ENCODE results near the gene HS6ST3. TPM values are rescaled to one million over a fixed set of nuclear protein-coding genes. Genes with fewer than 3 reads are reported as not detected.

HS6ST3 gene
- total and polyA plus RNA-seq, 10 donors: 0.03 TPM; not detected in 9

DNA sequence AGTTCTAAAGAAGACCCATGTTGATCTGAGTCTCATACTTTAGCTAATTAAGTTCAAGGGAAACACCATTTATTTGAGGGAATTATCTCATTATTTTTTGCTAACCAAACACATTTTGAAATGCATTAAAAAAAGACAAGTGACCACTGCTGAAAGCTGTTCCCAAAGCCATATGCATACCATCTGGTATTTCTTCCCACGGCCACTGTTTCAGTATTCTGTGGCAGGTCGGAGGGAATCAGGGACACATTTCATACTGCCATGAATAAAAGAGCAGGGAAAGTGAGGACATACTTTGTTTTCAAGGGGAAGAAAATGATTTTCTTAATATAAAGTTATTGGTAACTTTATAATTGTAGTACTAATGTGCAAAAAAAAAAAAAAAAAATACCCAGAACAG, 401.2 kb downstream of the HS6ST3 start:
- Histone ChIP-seq H3K9me3 (peaks cover 0 to 23% (median 4%) of the 10 kb centered on the region in 8 donors), H3K27ac (no peak overlapping the region), H3K4me1 (no peaks in the 10 kb centered on the region), H3K4me3 (no peak overlapping the region), H3K27me3 (replicated peaks in 1 of 7) (no peaks in the 10 kb centered on the region), H3K36me3 (no peaks in the 10 kb centered on the region)
- WGBS, 5 donors: 82 to 91% (median 86%) methylated on average over 2 of the region's 2 CpGs
- intact Hi-C loops (cut with DNase I; ENCODE audit: low total_unique reads): no loop called here
- no peak for DNase-seq
- TF ChIP-seq POLR2AphosphoS5 (IDR thresholded peaks at IDR 0.05): no peak
- TF ChIP-seq POLR2A (IDR thresholded peaks at IDR 0.05): no peak
- TF ChIP-seq, protein P1, sequence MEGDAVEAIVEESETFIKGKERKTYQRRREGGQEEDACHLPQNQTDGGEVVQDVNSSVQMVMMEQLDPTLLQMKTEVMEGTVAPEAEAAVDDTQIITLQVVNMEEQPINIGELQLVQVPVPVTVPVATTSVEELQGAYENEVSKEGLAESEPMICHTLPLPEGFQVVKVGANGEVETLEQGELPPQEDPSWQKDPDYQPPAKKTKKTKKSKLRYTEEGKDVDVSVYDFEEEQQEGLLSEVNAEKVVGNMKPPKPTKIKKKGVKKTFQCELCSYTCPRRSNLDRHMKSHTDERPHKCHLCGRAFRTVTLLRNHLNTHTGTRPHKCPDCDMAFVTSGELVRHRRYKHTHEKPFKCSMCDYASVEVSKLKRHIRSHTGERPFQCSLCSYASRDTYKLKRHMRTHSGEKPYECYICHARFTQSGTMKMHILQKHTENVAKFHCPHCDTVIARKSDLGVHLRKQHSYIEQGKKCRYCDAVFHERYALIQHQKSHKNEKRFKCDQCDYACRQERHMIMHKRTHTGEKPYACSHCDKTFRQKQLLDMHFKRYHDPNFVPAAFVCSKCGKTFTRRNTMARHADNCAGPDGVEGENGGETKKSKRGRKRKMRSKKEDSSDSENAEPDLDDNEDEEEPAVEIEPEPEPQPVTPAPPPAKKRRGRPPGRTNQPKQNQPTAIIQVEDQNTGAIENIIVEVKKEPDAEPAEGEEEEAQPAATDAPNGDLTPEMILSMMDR (IDR thresholded peaks at IDR 0.05 in 8 of 11, conservative IDR thresholded peaks at IDR 0.05 in 3 of 11): no peak

DNA sequence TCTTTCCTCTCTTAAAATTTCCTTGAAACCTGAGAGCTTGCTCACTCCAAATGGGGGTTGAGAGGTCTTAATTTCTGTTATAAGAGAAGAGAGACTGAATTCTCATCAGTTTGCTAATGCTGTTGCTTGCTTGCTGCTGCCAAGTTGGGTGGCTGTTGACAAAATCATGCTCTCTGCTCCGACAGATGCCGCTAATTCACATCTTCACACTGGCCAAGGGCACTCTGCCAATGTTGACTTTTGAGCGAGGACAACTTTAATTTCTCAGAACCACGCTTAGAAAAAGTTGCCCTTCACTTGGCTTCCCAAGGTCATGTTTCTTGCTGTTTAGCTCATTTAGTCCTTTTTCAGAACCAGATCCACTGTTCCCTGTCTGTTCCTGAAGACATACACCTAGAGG, 402.9 kb downstream of the HS6ST3 start:
- no peaks in the 10 kb centered on the region for H3K4me1 ChIP-seq
- WGBS, 5 donors: 65 to 77% (median 70%) methylated on average over 4 of the region's 4 CpGs
- H3K4me3 ChIP-seq: no peak overlapping the region
- H3K27me3 ChIP-seq (replicated peaks in 1 of 7): no peaks in the 10 kb centered on the region
- TF ChIP-seq POLR2A (IDR thresholded peaks at IDR 0.05) (no peak), POLR2AphosphoS5 (IDR thresholded peaks at IDR 0.05) (no peak)
- TF ChIP-seq, protein P1 (IDR thresholded peaks at IDR 0.05 in 8 of 11, conservative IDR thresholded peaks at IDR 0.05 in 3 of 11): no peak
- intact Hi-C loops (cut with DNase I; ENCODE audit: low total_unique reads): no loop called here
- H3K27ac ChIP-seq: no peak overlapping the region
- peaks cover 0 to 17% (median 3%) of the 10 kb centered on the region in 8 donors for H3K9me3 ChIP-seq
- no peak for DNase-seq
- H3K36me3 ChIP-seq: no peaks in the 10 kb centered on the region

DNA sequence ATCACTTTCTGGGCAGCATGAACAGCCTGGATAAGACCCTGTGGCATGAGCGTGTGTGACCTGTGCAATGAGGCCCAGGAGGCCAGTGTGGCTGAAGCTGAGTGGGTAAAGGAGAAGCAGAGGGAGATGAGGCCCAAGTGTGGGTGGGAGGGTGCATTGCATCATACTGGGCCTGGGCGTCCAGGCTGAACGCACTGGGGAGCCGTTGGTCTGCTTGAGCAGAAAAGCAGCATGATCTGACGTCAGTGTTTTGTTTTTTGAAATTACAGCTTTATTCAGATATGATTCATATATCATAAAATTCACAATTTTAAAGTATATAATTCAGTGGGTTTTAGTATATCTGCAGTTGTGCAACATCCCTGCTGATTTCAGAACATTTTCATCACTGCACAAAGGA, 409.7 kb downstream of the HS6ST3 start:
- WGBS, 5 donors: 78 to 87% (median 86%) methylated on average over 5 of the region's 5 CpGs
- Histone ChIP-seq H3K9me3 (peaks cover 0 to 13% (median 1%) of the 10 kb centered on the region in 8 donors), H3K4me3 (no peak overlapping the region), H3K27me3 (replicated peaks in 1 of 7) (no peaks in the 10 kb centered on the region), H3K27ac (no peak overlapping the region), H3K36me3 (no peaks in the 10 kb centered on the region), H3K4me1 (no peaks in the 10 kb centered on the region)
- TF ChIP-seq POLR2AphosphoS5 (IDR thresholded peaks at IDR 0.05): no peak
- TF ChIP-seq POLR2A (IDR thresholded peaks at IDR 0.05): no peak
- TF ChIP-seq, protein P1 (IDR thresholded peaks at IDR 0.05 in 8 of 11, conservative IDR thresholded peaks at IDR 0.05 in 3 of 11): no peak
- intact Hi-C loops (cut with DNase I; ENCODE audit: low total_unique reads): no loop called here
- no peak for DNase-seq

DNA sequence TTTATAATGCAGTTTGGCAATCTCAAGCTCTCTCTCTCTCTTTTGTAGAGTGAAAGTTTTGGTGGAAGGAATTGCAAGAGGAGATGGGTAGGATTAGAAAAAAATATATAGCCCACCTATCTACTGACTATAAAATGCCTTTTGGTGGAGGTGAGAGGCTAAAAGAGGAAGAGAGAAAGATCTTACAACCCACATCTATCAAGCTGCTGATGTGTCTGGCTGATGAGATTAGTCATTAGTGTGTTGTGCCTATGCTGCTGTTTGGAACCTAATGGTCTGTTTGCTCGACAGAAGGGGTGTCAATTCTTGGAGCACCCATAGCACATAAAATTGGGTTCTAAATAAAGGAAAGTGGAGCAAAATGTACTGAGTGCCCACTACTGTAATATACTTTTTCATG, 411.0 kb downstream of the HS6ST3 start:
- intact Hi-C loops (cut with DNase I; ENCODE audit: low total_unique reads): no loop called here

More for the DNA sequence above, 411.0 kb downstream of the HS6ST3 start:
- DNase-seq: no peak
- Histone ChIP-seq H3K4me1 (no peaks in the 10 kb centered on the region), H3K9me3 (peaks cover 0 to 8% (median 0%) of the 10 kb centered on the region in 8 donors), H3K4me3 (no peak overlapping the region), H3K27me3 (replicated peaks in 1 of 7) (no peaks in the 10 kb centered on the region), H3K27ac (no peak overlapping the region), H3K36me3 (no peaks in the 10 kb centered on the region)
- TF ChIP-seq, protein P1 (IDR thresholded peaks at IDR 0.05 in 8 of 11, conservative IDR thresholded peaks at IDR 0.05 in 3 of 11): no peak
- TF ChIP-seq POLR2A (IDR thresholded peaks at IDR 0.05) (no peak), POLR2AphosphoS5 (IDR thresholded peaks at IDR 0.05) (no peak)
- 44 to 58% (median 49%) methylated on average over 1 of the region's 1 CpG for WGBS, 5 donors

Data from spleen (tissue), 11 donors.